Measurements from ENCODE around the gene REPS2.

- no peak for TF ChIP-seq POLR2A (IDR thresholded peaks at IDR 0.05; ENCODE audit: low read depth, low read length)
- TF ChIP-seq POLR2AphosphoS5 (IDR thresholded peaks at IDR 0.05; ENCODE audit: low read depth, low read length) = no peak
- TF ChIP-seq PAX5 (IDR thresholded peaks at IDR 0.05; ENCODE audit: insufficient read depth, low read length, severe bottlenecking) = no peak
These were observed 44.4 kb downstream of the REPS2 start for GRCh38 chrX:16990839-16991238.

Data from GM12891 (cell line).